ENCODE data around the gene MFSD11. TPM values are rescaled to one million over a fixed set of nuclear protein-coding genes. Genes with fewer than 3 reads are reported as not detected.
"Not testable (repeated sequence)": the region's sequence is repeated elsewhere in the genome, so short reads cannot be mapped to it uniquely, and the experiment has no call there.

The MFSD11 gene
- total RNA-seq, 1 experiment from 2014 or later: 16.6 TPM

DNA sequence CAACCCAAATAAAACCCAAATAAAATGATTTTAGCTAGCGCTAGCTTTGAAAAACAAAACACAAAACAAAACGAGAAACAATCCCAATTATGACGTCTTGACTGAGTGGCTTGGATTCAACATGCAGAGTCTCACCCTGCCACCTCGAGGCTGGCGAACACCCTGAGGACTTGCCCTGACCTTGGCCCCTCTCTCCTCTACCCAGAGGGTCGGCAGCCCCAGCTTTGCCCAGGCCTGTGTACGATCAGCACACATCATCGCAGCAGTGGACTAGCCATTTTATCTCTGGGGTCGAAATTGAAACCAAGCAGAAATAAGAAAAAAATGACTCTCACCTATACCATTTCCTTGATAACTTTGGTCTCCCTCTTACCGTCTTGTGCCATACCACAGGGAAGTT, 16.5 kb upstream of the MFSD11 start:
- H3K79me2 ChIP-seq (ENCODE audit: low read length): peaks cover 47% of the 10 kb centered on the region
- no TSS peak for BruUV-seq (replicated peaks)
- no peaks in the 10 kb centered on the region for H4K20me1 ChIP-seq (ENCODE audit: low read length)
- no peak overlapping the region for H3K27ac ChIP-seq (ENCODE audit: low read length)
- DNase-seq: no peak
- H2AFZ ChIP-seq (ENCODE audit: low read length): no peak overlapping the region
- no peaks in the 10 kb centered on the region for H3K9me3 ChIP-seq (ENCODE audit: low read length)
- no peak for ATAC-seq
- intact Hi-C loops (cut with micrococcal nuclease): no loop called here
- no peak overlapping the region for H3K4me2 ChIP-seq (ENCODE audit: low read length)
- no peak overlapping the region for H3K4me3 ChIP-seq (ENCODE audit: low read length)
- peaks cover 60% of the 10 kb centered on the region for H3K36me3 ChIP-seq (ENCODE audit: low read depth, low read length)
- H3K27me3 ChIP-seq (ENCODE audit: low read length): no peaks in the 10 kb centered on the region
- ChIA-PET CTCF (no interaction called here), POLR2A (ENCODE audit: unreplicated experiment) (no interaction called here)
- H3F3A ChIP-seq (ENCODE audit: low read length, unreplicated experiment): no peaks in the 10 kb centered on the region
- H3K9ac ChIP-seq (ENCODE audit: low read length): no peak overlapping the region
- H3K9me2 ChIP-seq (replicated peaks; ENCODE audit: low read length): no peaks in the 10 kb centered on the region
- peaks cover 8% of the 10 kb centered on the region for H3K4me1 ChIP-seq (ENCODE audit: insufficient read depth, low read length)
- TF ChIP-seq EZH2phosphoT487 (IDR thresholded peaks at IDR 0.05; ENCODE audit: borderline replicate concordance, low read length) (no peak), EZH2 (IDR thresholded peaks at IDR 0.05; ENCODE audit: low read length, unreplicated experiment) (no peak), CTCF (conservative IDR thresholded peaks at IDR 0.05; ENCODE audit: low read depth, low read length) (no peak)

GRCh38 chr17:76722279-76722678, 15.6 kb upstream of the MFSD11 start:
- peaks cover 10% of the 10 kb centered on the region for H3K4me1 ChIP-seq (ENCODE audit: insufficient read depth, low read length)
- no TSS peak for BruUV-seq (replicated peaks)
- no peak overlapping the region for H3K4me2 ChIP-seq (ENCODE audit: low read length)
- ATAC-seq: no peak
- intact Hi-C loops (cut with micrococcal nuclease): no loop called here
- no peaks in the 10 kb centered on the region for H3K27me3 ChIP-seq (ENCODE audit: low read length)
- H3K4me3 ChIP-seq (ENCODE audit: low read length): no peak overlapping the region
- no peak overlapping the region for H3K9ac ChIP-seq (ENCODE audit: low read length)
- H3K27ac ChIP-seq (ENCODE audit: low read length): no peak overlapping the region
- ChIA-PET POLR2A (ENCODE audit: unreplicated experiment) (interaction anchor here (0.6 kb wide), 1 partner anchor 199 kb away, joined by 5 read pairs; no protein-coding TSS in a partner anchor), CTCF (no interaction called here)
- H3F3A ChIP-seq (ENCODE audit: low read length, unreplicated experiment): no peaks in the 10 kb centered on the region
- DNase-seq: no peak
- H3K9me3 ChIP-seq (ENCODE audit: low read length): no peaks in the 10 kb centered on the region
- no peak for TF ChIP-seq EZH2phosphoT487 (IDR thresholded peaks at IDR 0.05; ENCODE audit: borderline replicate concordance, low read length)
- TF ChIP-seq CTCF (conservative IDR thresholded peaks at IDR 0.05; ENCODE audit: low read depth, low read length): no peak
- TF ChIP-seq EZH2 (IDR thresholded peaks at IDR 0.05; ENCODE audit: low read length, unreplicated experiment): no peak
- peaks cover 53% of the 10 kb centered on the region for H3K79me2 ChIP-seq (ENCODE audit: low read length)
- H3K36me3 ChIP-seq (ENCODE audit: low read depth, low read length): peaks cover 58% of the 10 kb centered on the region
- no peak overlapping the region for H2AFZ ChIP-seq (ENCODE audit: low read length)
- peaks cover under 1% of the 10 kb centered on the region; the same call in 1 of the 2 replicates for H4K20me1 ChIP-seq (ENCODE audit: low read length)
- H3K9me2 ChIP-seq (replicated peaks; ENCODE audit: low read length): no peaks in the 10 kb centered on the region

GRCh38 chr17:76722977-76723376, 14.9 kb upstream of the MFSD11 start:
- H3F3A ChIP-seq (ENCODE audit: low read length, unreplicated experiment); H4K20me1 ChIP-seq (ENCODE audit: low read length); H3K4me2 ChIP-seq (ENCODE audit: low read length); H3K9me3 ChIP-seq (ENCODE audit: low read length); DNase-seq; H3K4me3 ChIP-seq (ENCODE audit: low read length); H3K9me2 ChIP-seq (replicated peaks; ENCODE audit: low read length); H3K9ac ChIP-seq (ENCODE audit: low read length); H3K27ac ChIP-seq (ENCODE audit: low read length); intact Hi-C loops (cut with micrococcal nuclease); H3K27me3 ChIP-seq (ENCODE audit: low read length); H2AFZ ChIP-seq (ENCODE audit: low read length); BruUV-seq (replicated peaks); ATAC-seq: not testable (repeated sequence)
- POLR2A ChIA-PET (ENCODE audit: unreplicated experiment): interaction anchor here (0.6 to 0.7 kb wide), 2 partner anchors 14 to 200 kb away, joined by 3 to 5 read pairs; no protein-coding TSS in a partner anchor
- CTCF ChIA-PET: interaction anchor here (0.7 kb wide), 1 partner anchor 42 kb away, joined by 6 read pairs; no protein-coding TSS in a partner anchor
- Histone ChIP-seq H3K79me2 (ENCODE audit: low read length) (peaks cover 60% of the 10 kb centered on the region), H3K36me3 (ENCODE audit: low read depth, low read length) (peaks cover 56% of the 10 kb centered on the region), H3K4me1 (ENCODE audit: insufficient read depth, low read length) (peaks cover 17% of the 10 kb centered on the region)
